Right forelimb (tissue), 1 donor: ENCODE measurements around the gene UGT1A7.

ENCODE experiments used
- DNase-seq: peaks from one replicate; pipeline ENCODE4 v3.0.0-alpha.2; 2018

The UGT1A7 gene

GRCh38 chr2:233801357-233802131 is 119.8 kb downstream of the UGT1A7 start:
- DNase-seq = peak; percentile 4

GRCh38 chr2:233802132-233802815 is 120.6 kb downstream of the UGT1A7 start:
- DNase-seq = peak; percentile 35

GRCh38 chr2:233803292-233803911 is 121.7 kb downstream of the UGT1A7 start:
- DNase-seq = peak; percentile 16

- DNase-seq = peak; percentile 25
These were observed 122.3 kb downstream of the UGT1A7 start for GRCh38 chr2:233803994-233804393.

GRCh38 chr2:233807215-233807865 is 125.6 kb downstream of the UGT1A7 start:
- DNase-seq = peak; percentile 39

- DNase-seq = peak; percentile 9
These were observed 126.5 kb downstream of the UGT1A7 start for GRCh38 chr2:233807966-233808935.

GRCh38 chr2:233810385-233810784 is 128.7 kb downstream of the UGT1A7 start:
- DNase-seq = peak; percentile 18

GRCh38 chr2:233811087-233811486 is 129.4 kb downstream of the UGT1A7 start:
- DNase-seq = no peak

GRCh38 chr2:233811732-233812131 is 130.0 kb downstream of the UGT1A7 start:
- peak; percentile 18 for DNase-seq

- DNase-seq = peak; percentile 5
These were observed 131.7 kb downstream of the UGT1A7 start for GRCh38 chr2:233813236-233814055.

GRCh38 chr2:233814056-233814835 is 132.5 kb downstream of the UGT1A7 start:
- peak; percentile 34 for DNase-seq

GRCh38 chr2:233815861-233816260 is 134.2 kb downstream of the UGT1A7 start:
- DNase-seq = no peak

- peak; percentile 7 for DNase-seq
These were observed 134.6 kb downstream of the UGT1A7 start for GRCh38 chr2:233816334-233816733.

GRCh38 chr2:233816771-233817170 is 135.1 kb downstream of the UGT1A7 start:
- peak; percentile 34 for DNase-seq

- peak; percentile 28 for DNase-seq
These were observed 135.7 kb downstream of the UGT1A7 start for GRCh38 chr2:233817361-233817911.

GRCh38 chr2:233817995-233818638 is 136.4 kb downstream of the UGT1A7 start:
- DNase-seq = no peak

GRCh38 chr2:233818639-233819621 is 137.2 kb downstream of the UGT1A7 start:
- DNase-seq = peak; percentile 22
